Measurements from ENCODE around the gene HMGCS2. TPM values are rescaled to one million over a fixed set of nuclear protein-coding genes. Genes with fewer than 3 reads are reported as not detected.

The HMGCS2 gene
- total and polyA plus RNA-seq, 9 of the 15 experiments (the other 6 are each of a cell fraction or from before 2014, with no cell fraction given): 0.13 TPM; not detected in 8

DNA sequence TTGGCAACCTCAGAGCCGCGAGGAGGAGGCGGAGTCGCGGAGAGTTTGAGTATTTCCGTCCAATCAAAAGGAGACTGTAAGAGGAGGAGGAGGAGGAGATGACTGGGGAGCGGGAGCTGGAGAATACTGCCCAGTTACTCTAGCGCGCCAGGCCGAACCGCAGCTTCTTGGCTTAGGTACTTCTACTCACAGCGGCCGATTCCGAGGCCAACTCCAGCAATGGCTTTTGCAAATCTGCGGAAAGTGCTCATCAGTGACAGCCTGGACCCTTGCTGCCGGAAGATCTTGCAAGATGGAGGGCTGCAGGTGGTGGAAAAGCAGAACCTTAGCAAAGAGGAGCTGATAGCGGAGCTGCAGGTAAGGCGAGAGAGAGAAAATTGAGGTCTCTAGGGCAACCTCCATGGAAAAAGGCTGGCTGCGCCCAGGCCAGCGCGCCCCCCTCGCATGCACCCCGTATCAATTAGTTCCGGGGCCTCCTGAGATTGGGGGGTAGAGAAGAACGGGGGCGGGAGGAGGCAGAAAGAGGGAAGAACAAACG is 56.8 kb downstream of the HMGCS2 start, which contains the start of gene PHGDH (continued):
- TF ChIP-seq NR2C2 (CRISPR knock-in tag; IDR thresholded peaks at IDR 0.05) (no peak), NR2C2 (tag; IDR thresholded peaks at IDR 0.05) (peak; percentile 72; the same call in 1 of the 2 replicates), EP400 (IDR thresholded peaks at IDR 0.05) (peak; percentile 22; the same call in 1 of the 2 replicates), ZNF3 (CRISPR knock-in tag; IDR thresholded peaks at IDR 0.05) (no peak), L3MBTL2 (IDR thresholded peaks at IDR 0.05) (0 out of 2 replicates have a peak, but pooled peaks have one; percentile 14), ZNF232 (CRISPR knock-in tag; IDR thresholded peaks at IDR 0.05) (no peak), NFXL1 (CRISPR knock-in tag; IDR thresholded peaks at IDR 0.05) (no peak), NR2C1 (IDR thresholded peaks at IDR 0.05) (no peak), NR2C1 (tag; IDR thresholded peaks at IDR 0.05) (peak; percentile 69; the same call in 1 of the 2 replicates), NRF1 (conservative IDR thresholded peaks at IDR 0.05 in 1 of 2, IDR thresholded peaks at IDR 0.05 in 1 of 2) (peak in 1 of 2 experiments; percentile 35; a peak in 2 of 4 replicates), CHD1 (IDR thresholded peaks at IDR 0.05; ENCODE audit: low read length) (peak; percentile 40), ZBTB1 (CRISPR knock-in tag; IDR thresholded peaks at IDR 0.05; ENCODE audit: borderline replicate concordance, low read depth) (no peak)
- TF ChIP-seq, protein P1, sequence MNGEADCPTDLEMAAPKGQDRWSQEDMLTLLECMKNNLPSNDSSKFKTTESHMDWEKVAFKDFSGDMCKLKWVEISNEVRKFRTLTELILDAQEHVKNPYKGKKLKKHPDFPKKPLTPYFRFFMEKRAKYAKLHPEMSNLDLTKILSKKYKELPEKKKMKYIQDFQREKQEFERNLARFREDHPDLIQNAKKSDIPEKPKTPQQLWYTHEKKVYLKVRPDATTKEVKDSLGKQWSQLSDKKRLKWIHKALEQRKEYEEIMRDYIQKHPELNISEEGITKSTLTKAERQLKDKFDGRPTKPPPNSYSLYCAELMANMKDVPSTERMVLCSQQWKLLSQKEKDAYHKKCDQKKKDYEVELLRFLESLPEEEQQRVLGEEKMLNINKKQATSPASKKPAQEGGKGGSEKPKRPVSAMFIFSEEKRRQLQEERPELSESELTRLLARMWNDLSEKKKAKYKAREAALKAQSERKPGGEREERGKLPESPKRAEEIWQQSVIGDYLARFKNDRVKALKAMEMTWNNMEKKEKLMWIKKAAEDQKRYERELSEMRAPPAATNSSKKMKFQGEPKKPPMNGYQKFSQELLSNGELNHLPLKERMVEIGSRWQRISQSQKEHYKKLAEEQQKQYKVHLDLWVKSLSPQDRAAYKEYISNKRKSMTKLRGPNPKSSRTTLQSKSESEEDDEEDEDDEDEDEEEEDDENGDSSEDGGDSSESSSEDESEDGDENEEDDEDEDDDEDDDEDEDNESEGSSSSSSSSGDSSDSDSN (IDR thresholded peaks at IDR 0.05; ENCODE audit: borderline replicate concordance in 1 of 2, low read depth in 2 of 2, low read length in 2 of 2): 0 out of 4 replicates have a peak, but pooled peaks of 1 of the 2 experiments have one; percentile 5
- TF ChIP-seq, protein P2, sequence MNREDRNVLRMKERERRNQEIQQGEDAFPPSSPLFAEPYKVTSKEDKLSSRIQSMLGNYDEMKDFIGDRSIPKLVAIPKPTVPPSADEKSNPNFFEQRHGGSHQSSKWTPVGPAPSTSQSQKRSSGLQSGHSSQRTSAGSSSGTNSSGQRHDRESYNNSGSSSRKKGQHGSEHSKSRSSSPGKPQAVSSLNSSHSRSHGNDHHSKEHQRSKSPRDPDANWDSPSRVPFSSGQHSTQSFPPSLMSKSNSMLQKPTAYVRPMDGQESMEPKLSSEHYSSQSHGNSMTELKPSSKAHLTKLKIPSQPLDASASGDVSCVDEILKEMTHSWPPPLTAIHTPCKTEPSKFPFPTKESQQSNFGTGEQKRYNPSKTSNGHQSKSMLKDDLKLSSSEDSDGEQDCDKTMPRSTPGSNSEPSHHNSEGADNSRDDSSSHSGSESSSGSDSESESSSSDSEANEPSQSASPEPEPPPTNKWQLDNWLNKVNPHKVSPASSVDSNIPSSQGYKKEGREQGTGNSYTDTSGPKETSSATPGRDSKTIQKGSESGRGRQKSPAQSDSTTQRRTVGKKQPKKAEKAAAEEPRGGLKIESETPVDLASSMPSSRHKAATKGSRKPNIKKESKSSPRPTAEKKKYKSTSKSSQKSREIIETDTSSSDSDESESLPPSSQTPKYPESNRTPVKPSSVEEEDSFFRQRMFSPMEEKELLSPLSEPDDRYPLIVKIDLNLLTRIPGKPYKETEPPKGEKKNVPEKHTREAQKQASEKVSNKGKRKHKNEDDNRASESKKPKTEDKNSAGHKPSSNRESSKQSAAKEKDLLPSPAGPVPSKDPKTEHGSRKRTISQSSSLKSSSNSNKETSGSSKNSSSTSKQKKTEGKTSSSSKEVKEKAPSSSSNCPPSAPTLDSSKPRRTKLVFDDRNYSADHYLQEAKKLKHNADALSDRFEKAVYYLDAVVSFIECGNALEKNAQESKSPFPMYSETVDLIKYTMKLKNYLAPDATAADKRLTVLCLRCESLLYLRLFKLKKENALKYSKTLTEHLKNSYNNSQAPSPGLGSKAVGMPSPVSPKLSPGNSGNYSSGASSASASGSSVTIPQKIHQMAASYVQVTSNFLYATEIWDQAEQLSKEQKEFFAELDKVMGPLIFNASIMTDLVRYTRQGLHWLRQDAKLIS (CRISPR knock-in tag; IDR thresholded peaks at IDR 0.05): 0 out of 2 replicates have a peak, but pooled peaks have one; percentile 13
- TF ChIP-seq, protein P3, sequence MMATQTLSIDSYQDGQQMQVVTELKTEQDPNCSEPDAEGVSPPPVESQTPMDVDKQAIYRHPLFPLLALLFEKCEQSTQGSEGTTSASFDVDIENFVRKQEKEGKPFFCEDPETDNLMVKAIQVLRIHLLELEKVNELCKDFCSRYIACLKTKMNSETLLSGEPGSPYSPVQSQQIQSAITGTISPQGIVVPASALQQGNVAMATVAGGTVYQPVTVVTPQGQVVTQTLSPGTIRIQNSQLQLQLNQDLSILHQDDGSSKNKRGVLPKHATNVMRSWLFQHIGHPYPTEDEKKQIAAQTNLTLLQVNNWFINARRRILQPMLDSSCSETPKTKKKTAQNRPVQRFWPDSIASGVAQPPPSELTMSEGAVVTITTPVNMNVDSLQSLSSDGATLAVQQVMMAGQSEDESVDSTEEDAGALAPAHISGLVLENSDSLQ (IDR thresholded peaks at IDR 0.05): 0 out of 2 replicates have a peak, but pooled peaks have one; percentile 13
- TF ChIP-seq, protein P4, sequence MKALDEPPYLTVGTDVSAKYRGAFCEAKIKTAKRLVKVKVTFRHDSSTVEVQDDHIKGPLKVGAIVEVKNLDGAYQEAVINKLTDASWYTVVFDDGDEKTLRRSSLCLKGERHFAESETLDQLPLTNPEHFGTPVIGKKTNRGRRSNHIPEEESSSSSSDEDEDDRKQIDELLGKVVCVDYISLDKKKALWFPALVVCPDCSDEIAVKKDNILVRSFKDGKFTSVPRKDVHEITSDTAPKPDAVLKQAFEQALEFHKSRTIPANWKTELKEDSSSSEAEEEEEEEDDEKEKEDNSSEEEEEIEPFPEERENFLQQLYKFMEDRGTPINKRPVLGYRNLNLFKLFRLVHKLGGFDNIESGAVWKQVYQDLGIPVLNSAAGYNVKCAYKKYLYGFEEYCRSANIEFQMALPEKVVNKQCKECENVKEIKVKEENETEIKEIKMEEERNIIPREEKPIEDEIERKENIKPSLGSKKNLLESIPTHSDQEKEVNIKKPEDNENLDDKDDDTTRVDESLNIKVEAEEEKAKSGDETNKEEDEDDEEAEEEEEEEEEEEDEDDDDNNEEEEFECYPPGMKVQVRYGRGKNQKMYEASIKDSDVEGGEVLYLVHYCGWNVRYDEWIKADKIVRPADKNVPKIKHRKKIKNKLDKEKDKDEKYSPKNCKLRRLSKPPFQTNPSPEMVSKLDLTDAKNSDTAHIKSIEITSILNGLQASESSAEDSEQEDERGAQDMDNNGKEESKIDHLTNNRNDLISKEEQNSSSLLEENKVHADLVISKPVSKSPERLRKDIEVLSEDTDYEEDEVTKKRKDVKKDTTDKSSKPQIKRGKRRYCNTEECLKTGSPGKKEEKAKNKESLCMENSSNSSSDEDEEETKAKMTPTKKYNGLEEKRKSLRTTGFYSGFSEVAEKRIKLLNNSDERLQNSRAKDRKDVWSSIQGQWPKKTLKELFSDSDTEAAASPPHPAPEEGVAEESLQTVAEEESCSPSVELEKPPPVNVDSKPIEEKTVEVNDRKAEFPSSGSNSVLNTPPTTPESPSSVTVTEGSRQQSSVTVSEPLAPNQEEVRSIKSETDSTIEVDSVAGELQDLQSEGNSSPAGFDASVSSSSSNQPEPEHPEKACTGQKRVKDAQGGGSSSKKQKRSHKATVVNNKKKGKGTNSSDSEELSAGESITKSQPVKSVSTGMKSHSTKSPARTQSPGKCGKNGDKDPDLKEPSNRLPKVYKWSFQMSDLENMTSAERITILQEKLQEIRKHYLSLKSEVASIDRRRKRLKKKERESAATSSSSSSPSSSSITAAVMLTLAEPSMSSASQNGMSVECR (CRISPR knock-in tag; IDR thresholded peaks at IDR 0.05): peak; percentile 47; the same call in 1 of the 2 replicates

Data from K562 (cell line).